Measurements from ENCODE around the gene MYO1D. TPM values are rescaled to one million over a fixed set of nuclear protein-coding genes. Genes with fewer than 3 reads are reported as not detected.

The MYO1D gene
- total RNA-seq, 1 donor from 2014 or later: 36.9 TPM

- TF ChIP-seq, protein P1, sequence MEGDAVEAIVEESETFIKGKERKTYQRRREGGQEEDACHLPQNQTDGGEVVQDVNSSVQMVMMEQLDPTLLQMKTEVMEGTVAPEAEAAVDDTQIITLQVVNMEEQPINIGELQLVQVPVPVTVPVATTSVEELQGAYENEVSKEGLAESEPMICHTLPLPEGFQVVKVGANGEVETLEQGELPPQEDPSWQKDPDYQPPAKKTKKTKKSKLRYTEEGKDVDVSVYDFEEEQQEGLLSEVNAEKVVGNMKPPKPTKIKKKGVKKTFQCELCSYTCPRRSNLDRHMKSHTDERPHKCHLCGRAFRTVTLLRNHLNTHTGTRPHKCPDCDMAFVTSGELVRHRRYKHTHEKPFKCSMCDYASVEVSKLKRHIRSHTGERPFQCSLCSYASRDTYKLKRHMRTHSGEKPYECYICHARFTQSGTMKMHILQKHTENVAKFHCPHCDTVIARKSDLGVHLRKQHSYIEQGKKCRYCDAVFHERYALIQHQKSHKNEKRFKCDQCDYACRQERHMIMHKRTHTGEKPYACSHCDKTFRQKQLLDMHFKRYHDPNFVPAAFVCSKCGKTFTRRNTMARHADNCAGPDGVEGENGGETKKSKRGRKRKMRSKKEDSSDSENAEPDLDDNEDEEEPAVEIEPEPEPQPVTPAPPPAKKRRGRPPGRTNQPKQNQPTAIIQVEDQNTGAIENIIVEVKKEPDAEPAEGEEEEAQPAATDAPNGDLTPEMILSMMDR (IDR thresholded peaks at IDR 0.05; ENCODE audit: unreplicated experiment): no peak
- no peak overlapping the region for H3K4me3 Mint-ChIP-seq (ENCODE audit: low read depth)
These were observed 36.7 kb upstream of the MYO1D start for GRCh38 chr17:32913593-32913992.

GRCh38 chr17:32912218-32912897 lies 35.4 kb upstream of the MYO1D start:
- H3K4me3 Mint-ChIP-seq (ENCODE audit: low read depth): no peak overlapping the region
- no peak overlapping the region for H3K27ac Mint-ChIP-seq

More at GRCh38 chr17:32913593-32913992, 36.7 kb upstream of the MYO1D start:
- peaks cover 12% of the 10 kb centered on the region for H3K4me1 Mint-ChIP-seq (ENCODE audit: low read depth)
- H3K9me3 Mint-ChIP-seq (ENCODE audit: low read depth): no peaks in the 10 kb centered on the region
- H3K27ac Mint-ChIP-seq: no peak overlapping the region
- H3K27me3 Mint-ChIP-seq: no peaks in the 10 kb centered on the region
- no peaks in the 10 kb centered on the region for H3K36me3 Mint-ChIP-seq (ENCODE audit: insufficient read depth)
- no peak for DNase-seq (ENCODE audit: low spot score, unreplicated experiment)

GRCh38 chr17:32910769-32911168 lies 33.8 kb upstream of the MYO1D start:
- H3K9me3 Mint-ChIP-seq (ENCODE audit: low read depth): no peaks in the 10 kb centered on the region
- H3K27me3 Mint-ChIP-seq: no peaks in the 10 kb centered on the region
- H3K36me3 Mint-ChIP-seq (ENCODE audit: insufficient read depth): no peaks in the 10 kb centered on the region
- H3K4me3 Mint-ChIP-seq (ENCODE audit: low read depth): no peak overlapping the region
- no peak overlapping the region for H3K27ac Mint-ChIP-seq
- no peak for DNase-seq (ENCODE audit: low spot score, unreplicated experiment)
- peaks cover 12% of the 10 kb centered on the region for H3K4me1 Mint-ChIP-seq (ENCODE audit: low read depth)
- TF ChIP-seq, protein P1 (IDR thresholded peaks at IDR 0.05; ENCODE audit: unreplicated experiment): no peak

More at GRCh38 chr17:32912218-32912897, 35.4 kb upstream of the MYO1D start:
- TF ChIP-seq, protein P1 (IDR thresholded peaks at IDR 0.05; ENCODE audit: unreplicated experiment): peak; percentile 18
- no peaks in the 10 kb centered on the region for H3K9me3 Mint-ChIP-seq (ENCODE audit: low read depth)
- DNase-seq (ENCODE audit: low spot score, unreplicated experiment): peak; percentile 20
- no peaks in the 10 kb centered on the region for H3K36me3 Mint-ChIP-seq (ENCODE audit: insufficient read depth)
- no peaks in the 10 kb centered on the region for H3K27me3 Mint-ChIP-seq
- H3K4me1 Mint-ChIP-seq (ENCODE audit: low read depth): peaks cover 12% of the 10 kb centered on the region

- no peaks in the 10 kb centered on the region for H3K36me3 Mint-ChIP-seq (ENCODE audit: insufficient read depth)
- H3K4me1 Mint-ChIP-seq (ENCODE audit: low read depth): peaks cover 12% of the 10 kb centered on the region
- peak; percentile 60 for DNase-seq (ENCODE audit: low spot score, unreplicated experiment)
- H3K27me3 Mint-ChIP-seq: no peaks in the 10 kb centered on the region
- no peaks in the 10 kb centered on the region for H3K9me3 Mint-ChIP-seq (ENCODE audit: low read depth)
- no peak overlapping the region for H3K4me3 Mint-ChIP-seq (ENCODE audit: low read depth)
- TF ChIP-seq, protein P1 (IDR thresholded peaks at IDR 0.05; ENCODE audit: unreplicated experiment): peak; percentile 68
- no peak overlapping the region for H3K27ac Mint-ChIP-seq
These were observed 33.0 kb upstream of the MYO1D start for GRCh38 chr17:32909787-32910369.

GRCh38 chr17:32907583-32907982 lies 30.7 kb upstream of the MYO1D start:
- TF ChIP-seq, protein P1 (IDR thresholded peaks at IDR 0.05; ENCODE audit: unreplicated experiment): no peak
- Mint-ChIP-seq H3K4me1 (ENCODE audit: low read depth) (peaks cover 10% of the 10 kb centered on the region), H3K4me3 (ENCODE audit: low read depth) (no peak overlapping the region), H3K36me3 (ENCODE audit: insufficient read depth) (no peaks in the 10 kb centered on the region), H3K27ac (no peak overlapping the region), H3K9me3 (ENCODE audit: low read depth) (no peaks in the 10 kb centered on the region), H3K27me3 (no peaks in the 10 kb centered on the region)
- no peak for DNase-seq (ENCODE audit: low spot score, unreplicated experiment)

All from progenitor cell of endocrine pancreas (in vitro differentiated cells).